ENCODE measurements around the gene CTU2.

- TF ChIP-seq CTCF (IDR thresholded peaks at IDR 0.05) (no peak), POLR2A (IDR thresholded peaks at IDR 0.05) (no peak), EP300 (IDR thresholded peaks at IDR 0.05) (no peak)
These were observed 33.5 kb upstream of the CTU2 start for GRCh38 chr16:88672776-88673175.
